Fibroblast of gingiva (primary cell): ENCODE measurements around the gene OTUB2.

Source experiments
- DNase-seq: peaks from one replicate; pipeline ENCODE4 v3.0.0-alpha.2; 2011; ENCODE audit warnings: low read depth

Gene OTUB2

DNA sequence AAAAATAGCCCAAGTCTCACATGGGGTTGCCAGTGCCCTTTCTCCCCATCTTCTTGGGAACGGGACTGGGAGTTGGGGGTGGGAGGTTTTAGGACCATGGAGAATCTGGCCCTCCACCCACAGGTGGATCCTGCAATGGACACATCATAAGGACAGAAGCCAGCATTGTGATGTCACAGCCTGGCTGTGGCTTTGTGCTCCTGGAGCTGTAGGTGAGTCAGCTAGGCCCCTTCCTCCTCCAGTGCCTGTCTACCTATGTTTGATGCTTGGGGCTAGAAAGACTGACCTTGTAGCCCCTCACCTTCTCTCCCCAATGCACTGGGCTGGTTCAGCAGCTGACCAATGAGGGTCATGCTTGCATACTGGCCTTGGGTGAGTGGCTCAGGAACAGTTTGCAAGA is 29.1 kb upstream of the OTUB2 start, which contains the start of gene CCDC197:
Gene CCDC197, plus strand, starts transcription at position 220 of the 400 bp plus-strand sequence. CDS start 831 bp downstream, outside the sequence.
- no peak for DNase-seq

DNA sequence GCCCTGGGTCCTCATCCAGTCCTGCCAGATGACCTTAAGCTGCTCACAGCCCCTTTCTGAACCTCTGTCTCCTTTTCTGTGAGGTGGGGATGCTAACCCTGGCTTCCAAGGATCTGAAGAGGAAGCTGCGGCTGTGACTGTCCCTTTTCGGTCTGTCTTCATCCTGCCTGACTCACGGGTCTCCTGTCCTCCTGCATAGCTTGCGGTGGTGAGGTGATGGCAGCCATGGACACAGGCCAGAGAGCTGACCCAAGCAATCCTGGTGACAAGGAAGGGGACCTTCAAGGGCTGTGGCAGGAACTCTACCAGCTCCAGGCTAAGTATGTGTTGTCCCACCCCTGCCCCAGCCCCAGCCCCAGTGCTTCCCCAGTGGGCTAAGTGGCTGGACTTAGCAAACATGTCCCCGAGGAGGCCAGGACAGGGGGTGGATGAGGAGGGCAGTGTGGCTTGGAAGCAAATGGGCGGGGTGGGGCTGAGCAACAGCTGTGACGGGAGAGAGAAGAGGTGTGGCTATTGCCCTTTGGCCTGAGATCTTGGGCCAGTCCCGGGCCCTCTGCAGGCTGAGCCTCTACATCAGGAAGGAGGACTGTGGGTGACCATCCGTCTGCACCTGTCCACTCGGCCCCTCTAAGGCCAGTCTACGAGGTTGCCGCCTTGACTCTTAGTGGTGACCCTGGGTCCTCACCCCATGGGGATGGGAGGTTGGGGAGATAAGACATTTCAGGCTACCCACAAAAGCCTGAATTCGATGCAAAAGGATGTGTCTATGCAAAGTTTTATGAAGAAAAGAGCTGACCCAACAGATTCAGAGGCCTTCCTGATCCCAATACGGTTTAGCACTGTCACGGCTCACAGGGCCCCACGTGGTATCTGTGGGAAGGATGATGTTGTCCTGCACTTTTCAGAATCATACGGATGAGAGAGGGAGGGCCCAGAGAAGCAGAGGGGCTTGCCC is 27.9 kb upstream of the OTUB2 start:
- DNase-seq, result no peak

DNA sequence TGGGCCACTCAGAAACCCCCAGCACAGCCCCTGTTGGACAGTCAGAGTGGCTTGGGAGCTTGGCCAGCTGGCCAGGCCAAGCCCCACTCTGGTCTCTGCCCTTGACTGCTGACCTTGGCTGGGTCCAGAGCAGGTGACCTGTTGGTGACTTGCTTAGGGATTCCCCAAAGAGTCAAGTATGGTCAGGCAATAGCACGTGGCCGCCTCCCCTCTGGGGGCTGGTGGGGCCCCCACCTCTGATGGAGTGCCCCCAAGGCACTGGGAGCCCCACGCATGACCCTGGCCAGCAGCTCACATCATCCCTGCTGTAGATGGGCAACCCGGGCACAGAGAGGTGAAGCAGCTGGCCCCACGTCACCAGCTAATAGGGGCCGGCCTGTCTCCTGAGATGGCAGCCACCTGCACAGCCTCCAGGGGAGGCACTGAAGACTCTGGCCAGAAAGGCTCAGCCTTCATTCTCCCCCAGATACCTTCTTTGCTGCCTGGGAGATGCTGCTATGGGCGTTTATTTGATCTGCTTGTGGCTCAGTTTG is 27.2 kb upstream of the OTUB2 start:
- no peak for DNase-seq

DNA sequence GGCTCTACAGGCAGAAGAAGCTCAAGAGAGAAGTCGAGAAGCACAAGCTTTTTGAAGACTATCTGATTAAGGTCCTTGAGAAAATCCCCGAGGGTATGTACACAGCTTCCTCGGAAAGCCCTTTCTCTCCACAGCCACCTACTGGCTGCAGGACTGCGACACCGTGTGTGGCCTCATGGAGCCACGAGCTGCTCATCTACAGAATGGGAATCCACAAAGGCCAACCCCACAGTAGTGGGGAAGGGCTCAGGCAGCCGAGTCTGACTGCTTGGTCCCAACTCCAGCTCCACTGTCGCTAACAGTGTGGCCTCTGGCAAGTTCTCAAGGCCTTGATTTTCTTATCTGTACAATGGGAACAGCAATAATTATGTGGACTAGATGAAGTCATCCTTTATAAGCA is 26.6 kb upstream of the OTUB2 start:
- DNase-seq, result no peak

DNA sequence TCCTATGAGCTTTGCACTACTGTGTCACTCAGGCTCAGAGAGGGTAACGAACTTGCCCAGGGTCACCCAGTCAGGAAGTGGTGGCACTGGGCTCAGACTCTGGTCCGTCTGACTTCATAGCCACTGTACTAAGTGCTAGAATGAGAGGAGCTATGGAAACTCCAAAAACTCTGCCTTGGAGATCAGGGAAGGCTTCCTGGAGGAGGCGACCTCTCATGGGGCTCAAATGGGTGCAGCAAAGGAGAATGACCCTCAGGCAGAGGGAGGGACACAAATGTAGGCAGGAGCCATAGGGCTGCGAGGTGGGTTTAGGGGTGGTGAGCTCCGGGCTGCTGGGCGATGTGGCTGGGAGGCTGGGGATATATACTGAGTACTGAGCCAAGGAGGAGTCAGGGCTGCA is 25.9 kb upstream of the OTUB2 start:
- DNase-seq, result no peak

DNA sequence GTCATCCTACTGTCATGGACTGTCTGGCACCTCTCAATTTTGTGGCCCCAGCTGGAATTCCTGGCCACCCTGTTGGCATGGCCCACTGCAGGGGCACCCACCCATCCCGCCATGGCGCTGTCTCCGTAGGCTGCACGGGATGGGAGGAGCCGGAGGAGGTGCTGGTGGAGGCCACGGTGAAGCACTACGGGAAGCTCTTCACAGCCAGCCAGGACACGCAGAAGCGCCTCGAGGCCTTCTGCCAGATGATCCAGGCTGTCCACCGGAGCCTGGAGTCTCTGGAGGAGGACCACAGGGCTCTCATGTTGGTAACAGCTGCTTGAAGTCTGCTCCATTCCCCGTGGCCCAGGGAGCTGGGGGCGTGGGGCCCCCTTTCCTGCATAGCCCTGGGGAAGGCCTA is 25.1 kb upstream of the OTUB2 start:
- DNase-seq, result no peak

DNA sequence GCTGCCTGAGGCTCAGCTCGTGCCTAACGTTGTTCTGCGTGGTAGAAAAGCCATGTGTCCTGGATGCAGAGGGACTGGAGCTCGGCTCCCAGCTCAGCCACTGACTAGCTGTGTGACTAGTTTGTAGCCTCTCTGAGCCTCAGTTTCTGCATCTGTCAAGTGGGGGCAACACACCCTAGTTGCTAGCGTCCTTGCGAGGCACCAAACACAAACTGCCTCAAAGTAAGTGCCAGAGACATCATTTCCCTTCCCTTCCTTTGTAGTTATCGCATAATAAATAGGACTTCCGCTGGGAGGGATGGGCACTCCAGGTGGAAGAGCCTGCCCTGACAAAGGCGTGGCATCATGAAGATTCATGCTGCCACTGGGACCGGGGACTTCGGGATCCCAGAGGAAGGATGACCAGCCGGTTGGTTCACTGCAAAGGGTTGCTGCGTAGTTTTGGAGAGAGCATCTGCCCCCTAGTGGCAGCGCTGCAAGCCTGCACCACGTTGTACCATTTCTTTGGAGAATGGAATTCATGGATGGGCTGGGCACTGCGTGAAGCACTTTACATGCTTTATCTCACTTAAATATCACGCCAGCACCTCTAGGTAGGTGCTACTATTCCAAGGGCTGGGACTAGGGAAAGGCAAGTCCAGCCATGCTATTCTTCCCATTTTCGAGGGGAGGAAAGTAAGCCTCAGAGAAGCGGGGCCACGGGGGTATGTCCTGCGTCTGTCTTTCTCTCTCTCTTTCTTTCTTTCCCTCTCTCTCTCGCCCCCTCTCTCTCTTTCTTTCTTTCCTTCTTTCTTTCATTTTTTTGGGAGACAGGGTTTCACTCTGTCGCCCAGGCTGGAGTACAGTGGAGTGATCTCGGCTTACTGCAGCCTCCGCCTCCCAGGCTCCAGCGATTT is 24.4 kb upstream of the OTUB2 start:
- DNase-seq, result peak; percentile 55

DNA sequence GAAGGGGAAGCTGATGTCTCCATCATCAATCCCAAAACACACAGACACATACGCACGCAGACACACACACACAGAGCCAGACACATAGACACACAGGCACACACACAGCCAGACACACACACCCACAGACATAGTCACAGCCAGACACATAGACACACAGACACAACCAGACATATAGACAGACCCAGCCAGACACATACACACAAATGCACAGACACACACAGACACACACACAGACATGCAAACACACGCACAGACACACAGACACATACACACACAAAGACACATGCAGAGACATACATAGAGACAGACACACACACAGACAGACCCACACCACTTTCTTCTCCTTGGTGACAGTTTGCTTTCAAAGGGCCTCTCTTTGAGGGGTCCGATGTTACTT is 22.7 kb upstream of the OTUB2 start:
- no peak for DNase-seq

DNA sequence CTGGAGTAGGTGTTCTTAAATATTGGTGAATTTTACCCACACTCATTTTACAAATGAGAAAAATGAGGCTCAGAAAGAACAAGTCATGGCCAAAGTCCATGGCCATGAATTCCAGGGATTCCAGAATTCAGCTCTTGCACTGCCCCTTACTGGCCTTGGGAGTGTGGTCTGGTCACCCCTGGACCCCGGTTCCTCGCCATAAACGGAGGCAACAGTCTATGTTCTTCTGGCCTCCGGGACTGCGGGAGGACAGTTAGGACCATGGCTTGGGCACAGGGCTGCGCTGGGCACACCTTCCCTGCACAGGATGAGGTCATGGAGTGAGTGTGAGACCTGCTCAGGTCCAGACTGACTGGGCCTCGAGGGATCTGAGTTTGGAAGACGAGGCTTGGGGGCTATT is 22.1 kb upstream of the OTUB2 start:
- DNase-seq, result no peak

DNA sequence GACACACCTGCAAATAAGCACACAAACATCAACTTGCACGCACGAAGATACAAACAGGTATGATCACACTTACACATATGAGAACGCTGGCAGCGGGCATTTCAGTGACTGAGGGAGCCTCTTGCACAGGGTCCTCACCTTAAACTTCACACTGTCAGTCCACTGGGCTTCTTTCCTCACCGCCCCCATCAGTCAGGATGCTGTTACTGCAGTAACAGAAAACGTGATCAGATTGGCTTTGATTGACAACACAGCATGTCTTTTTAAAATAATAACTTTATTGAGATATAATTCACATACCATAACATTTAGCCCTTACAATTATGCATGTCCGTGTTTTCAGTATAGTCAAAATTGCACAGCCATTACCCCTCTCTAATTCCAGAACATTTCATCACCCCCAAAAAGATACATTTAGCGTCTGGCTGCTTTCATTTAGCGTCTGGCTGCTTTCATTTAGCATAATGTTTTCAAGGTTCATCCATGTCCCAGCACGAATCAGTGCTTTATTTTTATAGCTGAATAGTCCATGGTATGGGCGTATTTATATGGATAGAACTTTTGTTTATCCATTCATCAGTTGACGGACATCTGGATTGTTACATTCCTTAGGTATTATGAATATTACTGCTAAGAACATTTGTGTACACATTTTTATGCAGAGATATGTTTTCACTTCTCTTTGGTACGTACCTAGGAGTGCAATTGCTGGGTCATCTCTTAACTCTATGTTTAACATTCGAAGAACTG is 20.6 kb upstream of the OTUB2 start:
- DNase-seq, result no peak

DNA sequence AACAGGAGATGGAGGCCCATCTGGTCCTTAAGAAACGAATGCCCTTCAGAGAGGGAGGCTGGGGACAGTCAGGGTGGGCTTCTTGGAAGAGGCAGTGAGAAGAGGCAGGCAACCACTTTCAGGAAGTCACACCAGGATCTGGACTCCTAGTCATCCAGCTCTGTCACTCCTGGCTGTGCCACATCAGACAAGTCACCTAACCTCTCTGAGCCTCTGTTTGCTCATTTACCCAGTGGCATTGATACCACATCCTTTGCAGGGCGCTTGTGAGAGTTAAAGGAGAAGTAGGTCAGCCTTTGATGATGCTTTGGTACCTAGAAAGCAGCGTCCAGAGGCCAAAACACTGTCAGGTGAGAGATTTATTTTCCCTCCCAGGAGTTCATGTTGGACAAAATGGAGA is 17.9 kb upstream of the OTUB2 start:
- no peak for DNase-seq

DNA sequence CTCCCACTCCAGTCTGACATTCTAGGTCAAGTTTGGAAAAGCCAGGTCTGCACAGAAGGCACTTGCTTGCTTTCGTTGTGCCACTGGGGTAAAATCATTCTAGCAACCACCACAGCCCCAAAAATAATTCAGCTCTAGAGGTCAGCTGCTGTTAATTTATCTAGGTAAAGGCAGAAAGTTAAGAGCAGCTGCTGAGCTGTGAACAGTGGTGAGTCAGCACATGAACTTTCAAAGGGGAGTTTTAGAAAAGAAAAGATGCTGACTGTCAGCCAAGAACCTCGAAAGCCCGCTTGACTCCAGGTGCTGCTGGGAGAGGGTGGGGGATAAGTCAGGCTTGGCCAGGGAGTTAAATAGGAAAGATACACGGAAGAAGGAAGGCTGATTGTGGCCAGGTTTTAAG is 16.4 kb upstream of the OTUB2 start:
- DNase-seq, result no peak

DNA sequence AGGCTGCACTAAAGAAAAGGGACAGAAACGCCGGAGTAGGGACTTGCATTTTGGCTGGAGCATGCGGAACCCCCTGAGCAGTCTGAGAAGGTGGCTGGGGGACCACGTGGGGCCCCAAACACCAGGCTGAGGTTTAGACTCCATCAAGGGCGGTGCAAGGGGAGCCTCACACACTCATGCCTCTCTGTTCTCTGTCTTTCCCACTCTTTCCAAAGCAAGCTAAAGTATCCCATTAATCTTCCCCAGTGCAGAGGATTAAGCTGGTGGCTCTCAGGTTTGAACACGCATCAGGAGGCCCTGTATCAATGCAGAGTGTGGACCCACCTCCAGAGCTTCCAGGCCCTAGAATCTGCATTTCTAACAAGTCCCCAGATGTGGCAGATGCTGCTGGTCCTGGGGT is 15.5 kb upstream of the OTUB2 start:
- no peak for DNase-seq

DNA sequence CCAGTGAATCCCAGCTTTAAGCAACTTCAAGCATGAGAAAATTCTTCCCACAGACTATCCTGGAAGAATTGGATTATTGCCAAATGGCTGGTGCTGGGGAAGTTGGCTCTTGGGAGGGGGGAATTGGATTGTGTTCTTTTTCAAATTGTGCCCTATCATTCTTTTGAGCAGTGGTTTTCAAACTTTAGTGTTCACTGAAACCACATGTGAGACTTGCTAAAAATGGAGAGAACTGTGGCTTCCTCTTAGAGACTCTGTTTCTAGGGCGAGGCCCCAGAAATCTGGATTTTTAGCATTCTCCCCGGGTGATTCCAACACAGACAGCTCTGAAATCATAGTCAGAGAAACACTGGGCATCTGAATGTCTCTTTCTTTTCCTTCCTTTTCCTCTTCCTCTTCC is 14.3 kb upstream of the OTUB2 start:
- DNase-seq, result no peak

DNA sequence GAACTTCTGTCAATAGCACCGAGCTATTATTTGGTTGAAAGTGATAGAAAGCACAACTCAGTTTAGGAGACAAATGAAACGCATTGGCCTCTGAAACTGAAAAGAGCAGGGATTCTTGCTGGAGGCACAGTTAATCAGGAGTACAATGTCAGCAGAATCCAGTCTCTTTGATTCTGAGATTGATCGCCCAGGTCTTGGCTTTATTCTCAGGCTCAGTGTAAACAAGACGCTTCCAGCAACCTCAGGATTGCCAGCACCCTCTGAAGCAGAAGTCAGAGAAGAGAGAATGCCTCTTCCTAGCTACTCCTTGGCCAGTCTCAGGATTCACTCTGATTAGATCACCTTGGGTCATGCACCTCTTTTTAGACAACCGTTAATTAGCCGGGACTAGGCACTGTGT is 11.8 kb upstream of the OTUB2 start:
- DNase-seq, result no peak

DNA sequence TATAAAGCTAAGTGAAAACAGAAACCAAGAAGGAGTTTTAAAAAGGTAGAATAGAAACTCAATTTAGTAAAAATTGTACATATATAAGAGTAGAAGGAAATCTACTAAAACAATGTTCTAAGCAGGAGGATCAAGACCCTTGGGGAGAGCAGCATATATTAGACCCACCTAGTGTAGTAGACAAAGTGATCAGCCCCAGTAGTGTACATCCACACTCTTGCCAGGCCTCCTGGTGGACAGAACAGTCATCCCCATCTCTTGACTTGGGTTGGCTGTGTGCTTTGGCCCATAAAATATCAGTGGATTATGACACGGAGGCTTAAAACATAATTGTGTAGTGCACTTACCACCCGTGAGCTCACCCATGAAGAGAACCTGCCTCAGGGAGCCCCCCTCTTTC is 10.9 kb upstream of the OTUB2 start:
- DNase-seq, result no peak

DNA sequence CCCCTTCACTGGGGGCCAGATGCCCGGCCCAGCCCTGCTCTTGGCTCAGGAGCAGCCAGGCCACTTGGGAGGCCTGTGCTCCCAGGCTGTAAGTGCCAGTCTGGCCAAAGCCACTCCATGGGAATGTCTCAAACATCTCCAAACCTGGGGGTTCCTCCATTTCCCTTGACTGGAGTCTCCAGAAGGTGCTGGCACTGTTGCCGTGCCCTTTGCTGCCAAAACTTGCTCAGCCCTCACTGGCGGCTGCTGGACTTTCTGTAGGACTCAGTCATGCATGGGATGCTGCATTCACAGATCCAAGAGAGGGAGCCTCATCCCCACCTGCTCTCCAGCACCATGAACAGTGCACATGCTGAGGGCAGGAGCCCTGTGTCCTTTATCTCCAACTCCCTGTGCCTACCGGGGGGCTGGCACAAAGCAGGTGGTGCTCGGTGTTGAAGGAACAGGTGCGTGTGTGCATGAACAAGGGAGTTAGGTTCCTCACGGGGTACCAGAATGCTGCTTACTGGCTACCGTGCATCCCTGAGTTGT is 9.6 kb upstream of the OTUB2 start:
- no peak for DNase-seq

DNA sequence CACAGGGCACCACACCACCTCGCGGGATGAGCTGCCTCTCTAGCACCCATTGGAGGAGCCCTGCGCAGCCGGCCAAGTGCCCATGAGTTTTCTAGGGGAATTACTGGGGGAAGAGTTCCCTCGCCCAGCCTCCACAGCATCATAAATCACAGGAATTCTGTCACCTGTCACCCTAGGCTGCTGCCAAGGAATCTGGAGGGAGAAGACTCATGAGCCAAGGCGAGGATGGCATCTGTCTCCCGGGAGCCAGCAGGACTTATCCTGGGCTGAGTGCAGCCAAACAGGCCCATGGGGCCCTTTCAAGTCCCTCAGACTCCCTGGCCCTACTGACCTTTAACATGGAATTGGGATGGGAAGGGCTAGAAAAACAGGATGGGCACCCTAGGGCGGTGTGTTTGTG is 7.8 kb upstream of the OTUB2 start:
- DNase-seq, result no peak

DNA sequence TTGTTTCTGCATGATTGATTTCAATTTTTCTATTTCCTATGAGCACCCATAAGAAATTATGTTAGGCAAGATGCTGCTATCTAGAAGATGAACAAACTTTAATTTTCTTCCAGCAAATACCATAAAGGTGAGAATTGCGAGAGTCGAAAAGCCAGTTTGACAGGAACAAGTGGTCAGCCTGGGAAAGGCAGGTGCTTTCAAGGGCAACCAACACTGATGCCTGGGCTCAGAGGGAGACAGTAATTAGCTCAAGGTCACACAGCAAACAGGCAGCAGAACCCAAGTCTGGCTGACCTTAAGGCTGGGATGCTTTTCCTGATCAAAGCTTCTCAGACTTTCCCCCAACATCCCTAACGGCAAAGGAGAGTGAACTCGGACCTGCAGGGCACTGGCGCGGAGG is 6.8 kb upstream of the OTUB2 start:
- no peak for DNase-seq

DNA sequence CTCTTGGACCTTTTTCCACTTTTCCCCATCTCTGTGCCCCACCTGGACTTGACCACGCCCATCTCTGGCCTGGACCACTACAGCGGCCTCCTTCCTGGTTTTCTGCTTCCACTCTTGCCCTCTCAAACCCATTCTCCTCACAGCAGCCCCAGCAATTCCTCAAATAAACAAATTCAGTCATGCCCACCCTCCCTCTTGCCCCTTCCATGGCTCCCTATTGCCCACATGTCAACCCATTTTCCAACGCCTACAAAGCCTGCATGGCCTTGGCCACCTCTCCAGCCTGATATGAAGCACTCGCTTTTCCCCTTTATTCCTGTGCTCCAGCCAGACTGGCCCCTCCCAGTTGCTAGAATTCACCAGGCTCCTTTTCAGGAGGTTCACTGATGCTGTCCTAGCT is 5.9 kb upstream of the OTUB2 start:
- no peak for DNase-seq

DNA sequence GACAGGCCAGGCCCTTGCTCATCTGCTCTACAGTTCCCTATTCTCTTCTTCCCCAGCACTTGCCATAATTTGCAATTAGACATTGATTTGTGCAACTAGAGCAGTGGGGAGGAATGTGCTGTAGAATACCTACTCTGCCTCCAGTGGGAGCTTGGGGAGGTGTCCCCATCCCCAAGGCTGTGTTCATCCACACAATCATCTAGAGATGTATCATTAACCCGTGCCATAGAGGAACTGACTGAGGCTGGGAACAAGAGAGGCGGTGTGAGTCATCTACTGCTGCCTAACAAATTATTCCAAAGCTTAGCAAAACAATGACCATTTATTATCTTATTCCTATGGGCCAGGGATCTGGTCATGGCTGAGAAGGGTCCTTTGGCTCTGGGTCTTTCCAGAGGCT is 5.1 kb upstream of the OTUB2 start:
- DNase-seq, result no peak
